K562 (cell line): ENCODE results near the gene HMX3. TPM values are rescaled to one million over a fixed set of nuclear protein-coding genes. Genes with fewer than 3 reads are reported as not detected.

Source experiments
- ATF1 ChIP-seq, 2 experiments: fragments of 450-650 bp in 1 of 2; IDR thresholded peaks; 2 replicates each; pipeline ENCODE4 v1.6.1; 2016; ENCODE audit warnings: missing compliant biosample characterization in 1 of 2, missing genetic modification characterization in 1 of 2
- ATF2 ChIP-seq: sonication (generic); formaldehyde crosslinking; IDR thresholded peaks from 2 replicates; pipeline ENCODE4 v1.8.1; 2022; ENCODE audit warnings: missing genetic modification reagents
- CBX3 ChIP-seq, 2 experiments: IDR thresholded peaks; 1 replicate in 1 of 2; 2 replicates in 1 of 2; pipeline ENCODE4 v1.6.1; 2012; ENCODE audit warnings: inconsistent platforms in 2 of 2, low read length in 2 of 2, borderline replicate concordance in 1 of 2, control low read depth in 1 of 2
- EZH2 ChIP-seq: IDR thresholded peaks from 2 replicates; pipeline ENCODE4 v1.6.1; 2012; ENCODE audit warnings: low read depth, mild to moderate bottlenecking, inconsistent platforms, low read length, borderline replicate concordance
- FOXJ2 ChIP-seq: fragments of 200-800 bp; sonication (Bioruptor generic); IDR thresholded peaks from 2 replicates; pipeline ENCODE4 v1.6.1; 2016; ENCODE audit warnings: missing genetic modification characterization, missing compliant biosample characterization
- MNT ChIP-seq, 2 experiments: fragments of 450-650 bp; conservative IDR thresholded peaks; 2 replicates each; pipeline ENCODE4 v1.6.1; 2017; ENCODE audit warnings: mild to moderate bottlenecking in 2 of 2, moderate library complexity in 2 of 2
- TAL1 ChIP-seq: fragments of 450-650 bp; IDR thresholded peaks from 2 replicates; pipeline ENCODE4 v1.6.1; 2016; ENCODE audit warnings: mild to moderate bottlenecking
- TEAD4 ChIP-seq, 2 experiments: sonication (generic) in 1 of 2; formaldehyde crosslinking in 1 of 2; IDR thresholded peaks; 2 replicates each; pipeline versions ENCODE4 v1.6.1 to v1.8.0; 2012 to 2022; ENCODE audit warnings: borderline replicate concordance in 1 of 2, inconsistent platforms in 1 of 2, low read length in 1 of 2, mild to moderate bottlenecking in 1 of 2, missing genetic modification reagents in 1 of 2
- THAP12 ChIP-seq: fragments of 250-450 bp; sonication (Bioruptor Pico); IDR thresholded peaks from 2 replicates; pipeline ENCODE4 v1.9.0; 2021; ENCODE audit warnings: mild to moderate bottlenecking, inconsistent platforms
- ZBTB5 ChIP-seq: fragments of 450-650 bp; IDR thresholded peaks from 2 replicates; pipeline ENCODE4 v1.6.1; 2017; ENCODE audit warnings: antibody characterized with exemption
- ZFP36 ChIP-seq: fragments of 150-350 bp; IDR thresholded peaks from 2 replicates; pipeline ENCODE4 v1.6.1; 2018; ENCODE audit warnings: low read length, low read depth; ENCODE audit not compliant: partially characterized antibody
- polyA plus RNA-seq, 8 experiments: library from polyadenylated mRNA; depleted of rRNA in 4 of 8; stranded (reverse) in 5 of 8; unstranded in 3 of 8; fragments of >200 nt; fragmentation: Nextera tagmentation in 2 of 8; fragmentation: Illumina TruSeq in 1 of 8; extraction: Ambion mirVana in 2 of 8; extraction: Trizol in 1 of 8; gene quantifications; 2 replicates each; pipeline versions ENCODE4 v1.2.1 to v1.2.3, GENCODE V29; 2011 to 2014; ENCODE audit warnings: inconsistent platforms in 1 of 8, missing spikeins in 1 of 8
- total RNA-seq, 7 experiments: library from RNA; depleted of rRNA in 6 of 7; stranded (reverse); fragments of >200 nt in 6 of 7; fragmentation: Illumina TruSeq in 2 of 7; extraction: Trizol in 2 of 7; gene quantifications; 2 replicates each; pipeline versions ENCODE4 v1.2.1 to v1.2.3, GENCODE V29; 2011 to 2021; ENCODE audit warnings: low replicate concordance in 1 of 7

The HMX3 gene
- total and polyA plus RNA-seq, 9 of the 15 experiments (the other 6 are each of a cell fraction or from before 2014, with no cell fraction given): 0.55 to 43.5 (median 7.4) TPM; not detected in 2

GRCh38 chr10:123157210-123157609 lies 21.4 kb downstream of the HMX3 start (continued):
- TF ChIP-seq ZBTB5 (no peak), ATF1 (CRISPR knock-in tag; IDR thresholded peaks at IDR 0.05) (no peak), ATF1 (tag; IDR thresholded peaks at IDR 0.05) (no peak), ATF2 (CRISPR knock-in tag) (no peak), ZFP36 (no peak), FOXJ2 (no peak), TEAD4 (IDR thresholded peaks at IDR 0.05; ENCODE audit: low read length) (peak; percentile 61), TEAD4 (CRISPR knock-in tag; IDR thresholded peaks at IDR 0.05; ENCODE audit: borderline replicate concordance) (no peak), EZH2 (no peak), MNT (conservative IDR thresholded peaks at IDR 0.05) (no peak), THAP12 (no peak), CBX3 (IDR thresholded peaks at IDR 0.05; ENCODE audit: borderline replicate concordance in 1 of 2, low read length in 2 of 2) (no peak), TAL1 (no peak; the same call in 1 of the 2 replicates)
